HG02623 (cell line): ENCODE measurements around the gene IGSF8.
A peak's percentile ranks its signal among the peaks of the same experiment; 100 is the strongest.

Experiments used
- ATAC-seq: cut with Tn5 transposase; IDR thresholded peaks from one replicate; pipeline ENCODE4 v1.9.1; 2021; ENCODE audit warnings: moderate library complexity; ENCODE audit not compliant: unreplicated experiment

The IGSF8 gene

GRCh38 chr1:160097911-160098851 is at the start of gene IGSF8:
IGSF8 (minus strand) TSS chr1:160098619; CDS start chr1:160098472, 147 bp downstream.
- ATAC-seq, result peak; percentile 40

- ATAC-seq, result no peak
Observed at GRCh38 chr1:160148121-160148520, 49.7 kb upstream of the IGSF8 start.

- no peak for ATAC-seq
Observed at GRCh38 chr1:160146107-160146506, 47.7 kb upstream of the IGSF8 start.

- ATAC-seq, result no peak
Observed at GRCh38 chr1:160144921-160145320, 46.5 kb upstream of the IGSF8 start.

- ATAC-seq, result no peak
Observed at GRCh38 chr1:160143695-160144094, 45.3 kb upstream of the IGSF8 start.

- no peak for ATAC-seq
Observed at GRCh38 chr1:160139840-160140239, 41.4 kb upstream of the IGSF8 start.

GRCh38 chr1:160137216-160137862 is 38.9 kb upstream of the IGSF8 start:
- ATAC-seq, result no peak

- ATAC-seq, result no peak
Observed at GRCh38 chr1:160136926-160137200, 38.4 kb upstream of the IGSF8 start.

- no peak for ATAC-seq
Observed at GRCh38 chr1:160136121-160136925, 37.9 kb upstream of the IGSF8 start.

GRCh38 chr1:160134791-160135572 is 36.6 kb upstream of the IGSF8 start:
- no peak for ATAC-seq

GRCh38 chr1:160133990-160134770 is 35.8 kb upstream of the IGSF8 start:
- no peak for ATAC-seq

- no peak for ATAC-seq
Observed at GRCh38 chr1:160131803-160132565, 33.6 kb upstream of the IGSF8 start.

GRCh38 chr1:160130939-160131338 is 32.5 kb upstream of the IGSF8 start:
- no peak for ATAC-seq

- ATAC-seq, result no peak
Observed at GRCh38 chr1:160130486-160130885, 32.1 kb upstream of the IGSF8 start.

- ATAC-seq, result no peak
Observed at GRCh38 chr1:160129966-160130365, 31.5 kb upstream of the IGSF8 start.

GRCh38 chr1:160129558-160129957 is 31.1 kb upstream of the IGSF8 start:
- no peak for ATAC-seq

- ATAC-seq, result no peak
Observed at GRCh38 chr1:160129046-160129445, 30.6 kb upstream of the IGSF8 start.

GRCh38 chr1:160128636-160129035 is 30.2 kb upstream of the IGSF8 start:
- ATAC-seq, result no peak

- no peak for ATAC-seq
Observed at GRCh38 chr1:160127865-160128523, 29.6 kb upstream of the IGSF8 start.
